ENCODE results near the gene ACSM6. TPM values are rescaled to one million over a fixed set of nuclear protein-coding genes. Genes with fewer than 3 reads are reported as not detected.

ACSM6 gene
- total RNA-seq, 4 donors from 2014 or later: 1.1 to 5.5 (median 3.0) TPM

- no peaks in the 10 kb centered on the region for H3K36me3 ChIP-seq
- DNase-seq (ENCODE audit: low spot score in 2 of 2): no peak
- H3K27me3 ChIP-seq: no peaks in the 10 kb centered on the region
- H3K4me1 ChIP-seq: no peaks in the 10 kb centered on the region
- no peaks in the 10 kb centered on the region for H3K9me3 ChIP-seq
- WGBS: 59% methylated on average over 1 of the region's 1 CpG
- no peak overlapping the region for H3K27ac ChIP-seq
- H3K4me3 ChIP-seq: no peak overlapping the region
- no peak for TF ChIP-seq EP300 (IDR thresholded peaks at IDR 0.05)
- no peak for TF ChIP-seq CTCF (IDR thresholded peaks at IDR 0.05)
- no peak for TF ChIP-seq POLR2A (IDR thresholded peaks at IDR 0.05)
- no peak for TF ChIP-seq POLR2AphosphoS5 (IDR thresholded peaks at IDR 0.05)
Observed at GRCh38 chr10:95172851-95173250, 21.2 kb upstream of the ACSM6 start.

GRCh38 chr10:95176101-95176500 lies 17.9 kb upstream of the ACSM6 start:
- TF ChIP-seq POLR2AphosphoS5 (IDR thresholded peaks at IDR 0.05) (no peak), CTCF (IDR thresholded peaks at IDR 0.05) (no peak), POLR2A (IDR thresholded peaks at IDR 0.05) (no peak), EP300 (IDR thresholded peaks at IDR 0.05) (no peak)
- no peaks in the 10 kb centered on the region for H3K36me3 ChIP-seq
- no peak for DNase-seq (ENCODE audit: low spot score in 2 of 2)
- H3K4me1 ChIP-seq: no peaks in the 10 kb centered on the region
- no peaks in the 10 kb centered on the region for H3K27me3 ChIP-seq
- H3K27ac ChIP-seq: no peak overlapping the region
- WGBS: 97% methylated on average over 2 of the region's 2 CpGs
- H3K9me3 ChIP-seq: no peaks in the 10 kb centered on the region
- H3K4me3 ChIP-seq: no peak overlapping the region

- H3K4me1 ChIP-seq: no peaks in the 10 kb centered on the region
- TF ChIP-seq POLR2A (IDR thresholded peaks at IDR 0.05): no peak
- no peak for TF ChIP-seq POLR2AphosphoS5 (IDR thresholded peaks at IDR 0.05)
- TF ChIP-seq EP300 (IDR thresholded peaks at IDR 0.05): no peak
- no peak for TF ChIP-seq CTCF (IDR thresholded peaks at IDR 0.05)
- H3K9me3 ChIP-seq: no peaks in the 10 kb centered on the region
- H3K36me3 ChIP-seq: no peaks in the 10 kb centered on the region
- no peak overlapping the region for H3K4me3 ChIP-seq
- no peak for DNase-seq (ENCODE audit: low spot score in 2 of 2)
- no peaks in the 10 kb centered on the region for H3K27me3 ChIP-seq
- H3K27ac ChIP-seq: no peak overlapping the region
Observed at GRCh38 chr10:95177429-95177828, 16.6 kb upstream of the ACSM6 start.

GRCh38 chr10:95178266-95178665 lies 15.8 kb upstream of the ACSM6 start:
- Histone ChIP-seq H3K27ac (no peak overlapping the region), H3K9me3 (no peaks in the 10 kb centered on the region), H3K4me1 (peaks cover 4% of the 10 kb centered on the region), H3K4me3 (no peak overlapping the region), H3K36me3 (no peaks in the 10 kb centered on the region), H3K27me3 (no peaks in the 10 kb centered on the region)
- DNase-seq (ENCODE audit: low spot score in 2 of 2): no peak
- WGBS: 56% methylated on average over 1 of the region's 1 CpG
- TF ChIP-seq EP300 (IDR thresholded peaks at IDR 0.05) (no peak), POLR2A (IDR thresholded peaks at IDR 0.05) (no peak), POLR2AphosphoS5 (IDR thresholded peaks at IDR 0.05) (no peak), CTCF (IDR thresholded peaks at IDR 0.05) (no peak)

- H3K27ac ChIP-seq: no peak overlapping the region
- no peak for DNase-seq (ENCODE audit: low spot score in 2 of 2)
- H3K36me3 ChIP-seq: no peaks in the 10 kb centered on the region
- 89% methylated on average over 1 of the region's 1 CpG for WGBS
- no peaks in the 10 kb centered on the region for H3K27me3 ChIP-seq
- no peak for TF ChIP-seq POLR2A (IDR thresholded peaks at IDR 0.05)
- no peak for TF ChIP-seq EP300 (IDR thresholded peaks at IDR 0.05)
- TF ChIP-seq CTCF (IDR thresholded peaks at IDR 0.05): no peak
- TF ChIP-seq POLR2AphosphoS5 (IDR thresholded peaks at IDR 0.05): no peak
- no peaks in the 10 kb centered on the region for H3K9me3 ChIP-seq
- H3K4me3 ChIP-seq: no peak overlapping the region
- peaks cover 7% of the 10 kb centered on the region for H3K4me1 ChIP-seq
Observed at GRCh38 chr10:95178797-95179196, 15.2 kb upstream of the ACSM6 start.
